H1 (cell line): ENCODE results near the gene TMEM117.

Experiments used
- CTCF ChIP-seq, 3 experiments: IDR thresholded peaks; 1 replicate in 2 of 3; 2 replicates in 1 of 3; pipeline versions ENCODE4 v1.5.1 to v1.6.1; 2011; ENCODE audit warnings: low read length in 3 of 3, mild to moderate bottlenecking in 3 of 3, inconsistent platforms in 2 of 3, low read depth in 1 of 3, moderate library complexity in 1 of 3; ENCODE audit not compliant: insufficient read depth in 1 of 3; ENCODE audit errors: control extremely low read depth in 1 of 3
- SP4 ChIP-seq: IDR thresholded peaks from 2 replicates; pipeline ENCODE4 v1.6.1; 2012; ENCODE audit warnings: low read length, inconsistent platforms

DNA sequence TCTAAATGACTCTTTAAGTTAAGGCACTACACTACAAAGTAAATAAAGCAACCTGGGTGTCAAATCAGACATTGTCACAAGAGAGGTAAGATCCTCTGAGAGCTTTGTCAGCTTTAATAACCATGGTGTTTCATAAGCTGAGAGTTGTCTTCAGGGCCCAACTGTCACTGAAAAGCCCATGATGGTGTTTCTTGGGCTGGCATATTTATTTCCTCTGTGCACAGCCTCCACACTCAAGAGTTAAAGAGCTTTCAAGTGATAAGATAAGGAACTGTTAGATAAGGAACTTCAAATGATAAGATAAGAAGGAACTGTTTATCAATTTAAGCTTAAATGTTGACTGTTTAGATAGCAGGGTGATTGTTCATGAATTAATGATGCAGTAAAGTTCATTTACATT is 495.4 kb downstream of the TMEM117 start:
- no peak for TF ChIP-seq CTCF (IDR thresholded peaks at IDR 0.05; ENCODE audit: control extremely low read depth in 1 of 3, insufficient read depth in 1 of 3, low read depth in 1 of 3, low read length in 3 of 3)
- TF ChIP-seq SP4 = no peak
